ENCODE measurements around the gene DIRAS2.
"Not testable (repeated sequence)": the region's sequence is repeated elsewhere in the genome, so short reads cannot be mapped to it uniquely, and the experiment has no call there.

Gene DIRAS2, protein sequence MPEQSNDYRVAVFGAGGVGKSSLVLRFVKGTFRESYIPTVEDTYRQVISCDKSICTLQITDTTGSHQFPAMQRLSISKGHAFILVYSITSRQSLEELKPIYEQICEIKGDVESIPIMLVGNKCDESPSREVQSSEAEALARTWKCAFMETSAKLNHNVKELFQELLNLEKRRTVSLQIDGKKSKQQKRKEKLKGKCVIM

DNA sequence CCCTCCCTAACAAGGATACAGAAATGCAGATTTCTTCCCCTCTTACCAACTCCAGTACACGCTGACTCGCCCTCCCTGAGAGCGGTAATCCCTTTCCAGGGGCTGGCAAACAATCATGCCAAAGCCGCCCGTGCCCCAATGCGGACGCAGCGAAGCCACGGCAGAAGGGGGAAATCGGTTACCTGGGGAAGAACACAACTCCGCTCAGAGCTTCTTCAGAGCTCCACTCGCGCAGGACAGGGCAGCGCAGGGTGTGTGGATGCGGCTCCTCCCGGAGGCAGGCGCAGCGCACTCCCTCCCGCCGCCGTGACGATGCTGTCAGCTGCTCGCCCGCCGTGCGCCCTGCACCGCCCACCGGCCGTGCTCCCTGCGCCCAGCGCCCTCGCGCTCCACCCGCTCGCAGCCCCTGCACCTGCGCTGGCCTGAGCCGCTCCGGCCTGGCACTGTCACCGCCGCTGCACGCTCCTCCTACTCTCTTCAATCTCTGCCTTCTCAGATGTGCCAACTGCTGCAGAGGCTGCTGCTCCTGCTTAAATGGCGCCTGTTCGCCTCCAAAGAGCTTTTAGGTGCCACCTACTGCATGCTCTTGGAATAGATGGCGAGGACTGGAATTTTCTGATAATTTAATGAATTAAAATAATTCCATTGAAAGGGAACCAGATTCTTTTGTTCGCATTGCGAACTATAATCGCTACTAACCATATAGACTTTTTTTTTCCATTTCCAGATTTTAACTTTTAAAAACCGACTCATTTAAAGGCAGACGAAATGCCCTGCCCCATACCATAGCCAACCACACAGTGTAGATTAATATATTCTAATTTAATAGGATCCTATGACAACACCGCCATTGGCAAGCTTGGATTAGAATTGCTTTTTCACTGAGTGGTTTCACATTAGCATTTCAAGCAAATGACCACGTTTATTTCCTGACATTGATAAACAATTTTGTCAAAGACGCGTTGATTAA lies at the start of gene DIRAS2:
Gene DIRAS2, minus strand, starts transcription at position 255 of the 970 bp plus-strand sequence. CDS start 28,997 bp downstream, outside the sequence.
- DNase-seq, result peak; percentile 77 to 87

DNA sequence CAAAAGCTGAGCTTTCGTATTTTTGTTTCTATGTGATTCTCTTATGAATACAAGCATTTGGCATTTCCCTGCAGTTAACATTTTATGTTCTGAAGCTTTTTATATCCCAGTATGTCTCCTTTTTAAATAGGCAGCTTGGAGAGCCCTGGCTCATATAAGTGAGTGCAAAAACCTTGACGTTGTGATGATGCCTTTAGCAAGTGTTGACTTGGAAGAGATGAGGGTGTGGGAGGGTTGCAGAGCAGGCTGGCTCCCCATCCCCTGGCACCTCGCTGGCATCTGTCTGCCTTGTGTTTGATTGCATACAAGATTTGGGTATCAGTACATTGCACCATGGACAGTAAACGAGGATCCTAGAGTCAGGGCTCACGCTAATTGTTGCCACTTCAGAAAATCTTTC lies 42.1 kb upstream of the DIRAS2 start:
- peak in 1 of 2 donors; percentile 39 for DNase-seq

DNA sequence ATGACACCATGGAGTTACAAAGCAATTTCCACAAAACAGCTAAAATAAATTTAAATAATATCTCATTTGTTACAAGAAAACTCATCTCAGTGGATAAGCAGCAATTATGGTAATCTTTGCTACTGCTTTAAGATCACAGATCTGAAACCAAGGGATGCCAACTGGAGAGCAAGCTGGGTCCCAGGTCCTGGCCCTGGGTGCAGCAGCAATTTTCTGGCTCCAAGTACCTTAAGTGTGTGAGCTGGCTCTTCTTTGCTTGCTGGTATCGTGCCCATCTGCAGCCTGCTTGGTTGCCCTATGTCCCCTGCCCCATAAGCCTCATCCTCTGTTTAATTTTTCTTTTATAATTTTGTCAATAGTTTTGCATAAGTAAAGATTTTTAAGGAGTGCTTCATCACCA lies 41.5 kb upstream of the DIRAS2 start:
- no peak for DNase-seq

DNA sequence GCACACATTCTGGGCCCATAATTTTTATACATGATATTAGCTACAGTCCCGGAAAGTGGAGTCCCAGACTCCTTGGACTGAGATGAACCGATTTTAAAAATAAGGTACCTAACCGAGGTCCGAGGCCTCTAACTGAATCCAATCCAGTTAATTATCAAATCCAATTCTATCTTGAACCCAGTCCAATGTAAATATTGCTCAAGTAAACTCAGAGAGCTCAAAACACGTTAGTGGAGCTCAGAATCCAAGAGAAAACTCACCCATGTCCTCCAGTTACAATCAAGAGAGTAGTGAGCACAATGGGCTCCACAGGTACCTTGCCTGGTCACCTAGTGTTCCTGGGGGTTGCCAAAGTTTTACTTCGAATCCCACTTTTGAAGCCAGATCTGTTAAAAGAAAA lies 37.9 kb upstream of the DIRAS2 start:
- DNase-seq, result no peak

DNA sequence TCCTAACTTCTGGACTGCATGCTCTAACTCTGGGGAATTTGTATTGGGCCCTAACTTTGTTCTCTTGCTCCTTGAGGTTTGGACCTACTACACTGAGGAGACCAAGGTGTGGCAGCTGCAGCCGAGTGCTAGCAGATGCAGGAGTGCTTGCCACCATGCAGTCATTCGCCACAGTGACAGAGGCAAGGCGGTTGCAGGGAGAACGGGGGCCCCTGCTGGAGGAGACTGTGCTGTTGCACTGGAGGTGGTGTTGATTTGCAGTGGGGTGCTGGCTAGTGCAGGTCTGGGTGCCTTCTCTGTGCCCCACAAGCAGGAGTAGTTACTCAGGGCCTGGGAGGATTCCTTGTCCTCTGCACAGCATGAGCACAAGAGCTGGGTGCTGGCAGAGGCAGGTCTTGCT lies 22.4 kb upstream of the DIRAS2 start:
- no peak for DNase-seq

DNA sequence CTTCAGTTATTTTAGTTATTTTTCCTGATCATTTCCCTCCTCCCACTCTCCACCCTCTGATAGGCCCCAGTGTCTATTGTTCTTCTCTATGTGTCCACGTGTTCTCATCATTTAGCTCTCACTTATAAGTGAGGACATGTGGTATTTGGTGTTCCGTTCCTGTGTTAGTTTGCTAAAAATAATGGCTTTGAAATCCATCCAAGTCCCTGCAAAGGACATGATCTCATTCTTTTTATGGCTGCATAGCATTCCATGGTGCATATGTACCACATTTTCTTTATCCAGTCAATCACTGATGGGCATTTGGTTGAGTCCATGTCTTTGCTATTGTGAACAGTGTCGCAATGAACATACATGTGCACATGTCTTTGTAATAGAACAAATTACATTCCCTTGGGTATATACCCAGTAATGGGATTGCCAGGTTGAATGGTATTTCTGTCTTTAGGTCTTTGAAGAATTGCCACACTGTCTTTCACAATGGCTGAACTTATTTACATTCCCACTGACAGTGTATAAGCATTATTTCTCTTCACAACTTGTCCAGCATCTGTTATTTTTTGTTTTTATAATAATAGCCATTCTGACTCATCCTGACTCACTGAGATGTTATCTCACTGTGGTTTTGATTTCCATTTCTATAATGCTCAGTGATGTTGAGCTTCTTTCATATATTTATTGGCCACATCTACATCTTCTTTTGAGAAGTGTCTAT lies 17.2 kb upstream of the DIRAS2 start:
- no peak for DNase-seq

DNA sequence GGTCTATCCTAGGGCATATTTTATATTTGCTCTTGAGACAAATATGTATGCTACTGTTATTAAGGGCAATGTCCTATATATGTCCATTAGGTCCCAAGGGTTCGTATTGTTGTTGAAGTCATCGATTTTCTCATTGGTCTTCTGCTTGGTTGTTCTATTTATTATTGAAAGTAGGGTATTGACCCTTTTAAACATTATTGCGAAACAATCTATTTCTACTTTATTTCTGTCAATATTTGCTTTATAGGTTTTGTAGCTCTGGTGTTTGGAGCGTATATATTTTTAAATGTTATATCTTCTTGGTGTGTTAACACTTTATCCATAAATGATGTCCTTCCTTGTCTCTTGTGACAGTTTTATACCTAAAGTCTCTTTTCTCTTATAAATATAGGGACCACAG lies 16.2 kb upstream of the DIRAS2 start:
- DNase-seq, result no peak

DNA sequence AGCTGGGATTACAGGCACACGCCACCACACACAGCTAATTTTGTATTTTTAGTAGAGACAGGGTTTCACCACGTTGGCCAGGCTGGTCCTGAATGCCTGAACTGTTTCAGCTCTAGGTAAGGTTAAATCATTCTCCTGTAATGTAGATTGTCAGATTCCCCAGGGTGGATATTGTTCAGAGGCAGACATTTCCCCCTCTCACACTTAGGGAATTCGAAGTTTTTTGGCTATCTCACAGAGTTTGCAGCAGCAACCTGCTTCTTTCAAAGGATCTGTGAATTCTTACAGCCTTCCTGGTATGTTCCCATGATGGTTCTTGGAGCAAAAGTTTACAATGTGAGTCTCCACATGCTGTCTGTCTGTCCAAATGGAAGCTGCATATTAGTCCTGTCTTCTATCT lies 15.6 kb upstream of the DIRAS2 start:
- DNase-seq, result no peak

DNA sequence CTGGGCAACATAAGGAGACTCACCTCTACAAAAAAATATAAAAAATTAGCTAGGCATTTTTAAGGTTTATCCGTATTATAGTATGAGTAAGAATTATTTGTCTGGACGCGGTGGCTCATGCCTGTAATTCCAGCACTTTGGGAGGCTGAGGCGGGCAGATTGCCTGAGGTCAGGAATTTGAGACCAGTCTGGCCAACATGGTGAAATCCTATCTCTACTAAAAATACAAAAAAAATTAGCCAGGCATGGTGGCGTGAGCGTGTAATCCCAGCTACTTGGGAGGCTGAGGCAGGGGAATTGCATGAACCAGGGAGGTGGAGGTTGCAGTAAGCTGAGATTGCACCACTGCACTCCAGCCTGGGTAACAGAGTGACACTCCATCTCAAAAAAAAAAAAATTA lies 14.3 kb upstream of the DIRAS2 start:
- not testable (repeated sequence) for DNase-seq

DNA sequence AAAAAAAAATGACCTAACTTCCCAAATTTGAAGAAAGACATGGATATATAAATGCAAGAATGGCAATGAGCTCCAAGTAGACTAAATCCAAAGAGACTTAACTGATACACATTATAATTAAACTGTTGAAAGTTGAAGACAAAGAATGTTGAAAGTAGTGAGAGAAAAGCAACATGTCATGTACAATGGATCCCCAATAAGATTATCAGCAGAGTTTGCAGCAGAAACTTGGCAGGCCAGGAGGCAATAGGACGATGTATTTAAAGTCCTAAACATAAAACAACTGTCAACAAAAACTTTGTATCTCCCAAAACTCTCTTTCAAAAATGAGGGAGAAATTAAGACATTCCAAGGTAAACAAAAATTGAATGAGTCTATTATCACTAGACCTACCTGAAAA lies 8.6 kb upstream of the DIRAS2 start:
- DNase-seq, result no peak

DNA sequence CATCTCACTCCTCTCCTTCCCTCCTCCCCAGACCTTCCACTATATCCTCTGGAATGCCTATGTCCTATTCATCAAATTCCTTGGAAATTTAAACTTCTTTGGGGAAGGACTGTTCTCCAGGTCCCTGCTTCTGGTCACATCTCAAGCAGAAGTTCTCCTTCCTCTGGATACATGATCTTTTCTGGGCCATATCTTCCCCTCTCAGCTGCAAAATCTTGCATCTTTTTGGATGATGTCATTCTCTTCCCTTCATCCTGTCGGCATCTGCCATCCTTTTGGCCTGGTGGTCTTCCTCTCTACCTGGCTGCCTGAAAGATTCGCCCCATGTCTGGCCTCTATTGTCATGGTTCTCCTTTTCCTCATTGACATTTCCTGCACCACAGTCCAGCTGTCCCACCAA lies 5.2 kb upstream of the DIRAS2 start:
- DNase-seq, result no peak

DNA sequence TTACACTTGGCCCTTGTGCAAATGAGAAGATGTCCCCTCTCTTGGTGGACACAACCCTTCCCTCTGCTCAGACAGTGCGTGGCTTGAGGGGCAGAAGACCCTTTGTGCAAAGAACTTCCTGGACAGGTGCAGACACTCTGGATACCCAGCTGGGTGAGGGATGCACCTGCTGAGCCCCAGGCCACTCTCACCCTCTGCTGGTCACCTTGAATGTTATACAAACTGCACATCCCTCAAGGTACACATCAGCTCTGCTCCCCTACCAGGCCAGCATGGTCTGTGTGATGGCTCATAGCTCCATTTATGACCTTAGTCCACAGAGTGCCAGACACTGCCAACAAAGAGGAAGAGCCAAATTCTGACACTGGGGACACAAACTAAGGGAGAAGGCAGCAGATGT lies 3.1 kb upstream of the DIRAS2 start:
- DNase-seq, result no peak

DNA sequence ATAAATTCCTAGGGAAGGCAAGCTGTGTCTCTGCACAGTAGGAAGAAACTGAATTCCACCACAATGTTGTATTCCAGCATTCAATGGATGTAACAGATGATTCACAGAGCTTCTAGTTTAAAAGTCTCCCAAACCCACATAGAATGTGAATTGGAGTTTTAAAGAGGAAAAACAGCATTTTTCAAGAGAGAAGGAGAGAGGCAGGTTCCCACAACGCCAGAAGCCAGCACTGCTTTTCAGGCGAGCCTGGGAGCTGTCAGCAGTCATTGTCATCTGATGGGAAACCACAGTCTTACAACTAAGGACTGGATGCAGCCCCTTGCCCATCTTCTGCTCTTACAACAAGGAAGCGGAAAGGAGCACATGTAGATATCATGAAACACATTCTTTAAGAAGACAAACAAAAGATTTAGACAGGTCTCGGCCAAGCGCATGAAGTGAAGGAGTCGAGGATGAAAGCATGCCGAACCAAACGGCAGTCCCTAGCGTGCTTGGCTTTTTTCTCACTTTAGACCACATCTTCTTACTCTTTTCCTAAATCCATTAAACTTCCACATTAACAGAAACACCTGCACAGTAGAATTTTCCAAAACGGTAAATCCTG lies 638 bp downstream of the DIRAS2 start:
- peak in 1 of 2 donors; percentile 34 for DNase-seq

DNA sequence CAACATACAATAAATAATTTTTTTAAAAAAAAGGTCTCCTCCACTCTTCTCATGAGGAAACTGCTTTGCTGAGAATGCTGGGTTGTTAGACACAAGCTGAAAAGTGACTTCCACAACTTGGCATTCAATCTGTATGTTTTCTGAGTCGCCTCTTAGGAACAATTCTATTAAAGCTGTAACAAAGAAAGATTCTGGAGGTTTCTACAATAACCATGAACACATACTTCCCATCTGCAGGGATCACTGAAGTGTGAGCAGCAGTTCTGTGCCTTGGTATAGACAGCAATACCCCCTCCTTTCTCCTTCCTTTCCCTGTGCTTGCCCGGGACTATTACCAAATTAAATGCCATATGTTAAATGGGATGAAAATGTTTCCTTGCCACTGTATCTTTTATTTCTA lies 1.5 kb downstream of the DIRAS2 start:
- DNase-seq, result no peak

DNA sequence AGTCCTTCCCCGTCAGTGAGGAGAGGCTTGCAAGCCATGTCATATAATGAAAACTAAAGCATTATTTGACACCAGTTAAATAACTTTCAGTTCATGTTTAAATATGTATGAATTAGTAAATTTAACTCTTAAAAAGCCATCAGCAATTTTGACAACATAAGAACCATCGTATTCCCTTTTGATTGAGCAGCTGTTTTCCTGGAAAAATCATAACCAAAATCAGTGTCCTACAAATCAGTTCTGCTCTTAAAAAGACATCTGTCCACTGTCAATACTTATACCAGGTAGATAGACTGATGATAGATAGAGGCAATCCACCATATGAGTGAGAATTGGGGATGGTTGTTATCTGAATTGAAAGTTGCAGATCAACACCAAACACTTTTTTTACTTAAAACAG lies 2.3 kb downstream of the DIRAS2 start:
- DNase-seq, result no peak

DNA sequence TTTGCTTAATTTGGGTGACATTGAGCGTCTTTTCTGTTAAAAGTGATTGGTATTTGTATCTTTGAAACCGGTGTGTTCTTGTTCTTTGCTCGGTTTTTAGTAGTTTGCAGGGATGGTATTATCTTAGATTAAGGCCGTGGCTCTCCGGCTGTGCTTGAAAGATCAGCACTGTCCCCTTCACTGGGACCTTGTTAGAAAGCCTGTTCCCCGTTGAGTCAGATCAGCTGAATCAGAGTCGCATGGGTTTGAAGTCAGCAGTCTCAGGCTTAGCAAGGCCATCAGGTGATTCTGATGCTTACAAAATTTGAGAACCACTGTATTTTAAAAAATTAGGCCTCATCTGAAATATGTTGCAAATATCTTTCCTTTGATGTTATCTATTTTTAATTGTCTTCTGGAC lies 5.0 kb downstream of the DIRAS2 start:
- no peak for DNase-seq

DNA sequence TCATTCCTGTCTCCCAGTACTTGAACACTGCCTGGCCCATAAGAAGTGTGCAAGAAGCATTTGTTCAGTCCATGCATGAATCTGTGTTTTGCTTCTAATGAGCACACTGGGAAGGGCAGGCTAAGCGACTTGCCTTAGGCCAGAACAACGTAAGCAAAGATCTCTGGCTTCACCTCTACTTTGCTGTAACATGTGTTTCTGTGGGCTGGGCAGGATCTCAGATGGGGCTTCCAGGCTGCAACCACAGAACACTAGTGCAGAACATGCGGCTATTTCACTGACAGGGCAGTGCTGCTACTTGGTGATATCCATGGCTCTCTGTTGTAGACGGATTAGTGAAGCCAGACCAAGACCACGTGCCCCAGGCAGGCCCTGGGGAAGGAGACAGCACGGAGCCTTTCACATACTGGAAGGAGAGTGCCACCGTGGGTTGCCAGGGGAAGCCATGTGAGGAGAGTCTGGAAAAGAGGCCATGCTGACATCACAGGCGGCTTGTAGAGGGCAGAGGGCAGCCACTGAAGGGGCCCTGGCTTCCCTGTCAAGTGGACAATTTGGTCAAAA lies 9.9 kb downstream of the DIRAS2 start:
- DNase-seq, result no peak

DNA sequence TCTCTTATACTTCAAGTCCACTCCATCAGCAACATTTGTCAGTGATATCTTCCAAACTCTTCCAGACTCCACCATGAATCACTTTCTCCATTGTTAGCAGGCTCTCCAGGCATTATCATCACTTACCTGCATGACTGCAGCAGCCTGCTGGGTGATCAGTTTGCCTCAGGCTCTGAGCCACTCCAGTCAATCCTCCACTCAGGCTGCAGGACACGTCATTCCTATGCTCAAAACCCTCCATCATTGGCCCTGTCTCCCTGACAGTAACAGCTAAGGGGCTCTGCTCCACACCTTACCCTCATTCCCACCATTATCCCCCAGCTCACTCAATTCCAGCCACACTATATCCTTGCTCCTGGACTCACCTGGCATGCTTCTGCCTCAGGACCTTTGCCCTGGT lies 10.7 kb downstream of the DIRAS2 start:
- DNase-seq, result no peak

DNA sequence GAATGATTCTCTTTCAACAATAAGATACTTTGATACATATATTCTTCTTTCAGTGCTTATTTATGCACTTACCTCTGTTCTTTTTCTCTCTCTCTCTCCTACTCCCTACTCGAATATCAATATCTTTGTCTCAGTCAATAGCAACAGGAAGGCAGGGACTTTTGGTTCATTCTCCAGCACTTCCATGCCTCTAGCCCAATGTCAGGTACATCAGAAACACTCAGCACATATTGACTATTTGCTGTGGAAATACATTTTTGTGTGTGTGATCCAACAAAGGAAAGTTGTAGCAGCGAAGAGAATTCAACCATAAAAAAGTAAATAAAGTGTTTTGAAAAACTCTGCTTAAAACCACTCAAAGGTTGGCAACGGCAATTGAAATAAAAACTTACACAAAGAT lies 12.6 kb downstream of the DIRAS2 start:
- DNase-seq, result no peak

DNA sequence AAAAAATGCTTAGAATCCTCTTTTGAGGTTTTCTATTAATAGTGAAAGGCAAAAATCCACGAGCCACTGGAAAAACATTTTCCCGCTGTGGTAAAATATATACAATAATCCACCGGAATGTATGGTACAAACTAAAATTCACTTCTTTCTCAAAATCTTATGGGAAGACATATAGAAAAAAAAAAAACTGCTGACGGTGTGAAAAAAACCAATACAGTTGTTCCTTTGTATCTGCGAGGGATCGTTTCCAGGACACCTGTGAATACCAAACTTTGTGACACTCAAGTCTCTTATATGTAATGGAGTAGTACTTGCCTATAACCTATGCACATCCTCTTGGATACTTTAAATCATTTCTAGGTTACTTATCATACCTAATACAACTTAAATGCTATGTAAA lies 13.3 kb downstream of the DIRAS2 start:
- DNase-seq, result no peak

DNA sequence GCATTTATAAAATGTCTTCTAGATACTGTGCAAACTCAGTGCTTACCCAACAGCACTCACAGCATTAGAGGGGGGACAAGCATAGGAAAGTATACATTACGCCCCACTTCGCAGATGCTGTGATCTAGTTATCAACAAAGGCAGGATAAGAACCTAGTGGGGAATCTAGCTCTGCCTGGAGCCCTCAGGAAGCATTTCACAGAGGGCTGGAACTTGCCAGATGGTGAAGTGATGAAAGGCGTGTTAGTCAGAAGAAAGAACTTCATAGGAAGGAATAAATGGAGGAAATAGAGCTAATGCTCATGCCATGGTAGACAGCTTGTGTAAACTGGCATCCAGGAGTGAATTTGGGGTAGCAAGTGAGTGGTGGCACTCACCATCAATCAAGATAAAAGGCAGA lies 25.8 kb downstream of the DIRAS2 start:
- DNase-seq, result no peak

DNA sequence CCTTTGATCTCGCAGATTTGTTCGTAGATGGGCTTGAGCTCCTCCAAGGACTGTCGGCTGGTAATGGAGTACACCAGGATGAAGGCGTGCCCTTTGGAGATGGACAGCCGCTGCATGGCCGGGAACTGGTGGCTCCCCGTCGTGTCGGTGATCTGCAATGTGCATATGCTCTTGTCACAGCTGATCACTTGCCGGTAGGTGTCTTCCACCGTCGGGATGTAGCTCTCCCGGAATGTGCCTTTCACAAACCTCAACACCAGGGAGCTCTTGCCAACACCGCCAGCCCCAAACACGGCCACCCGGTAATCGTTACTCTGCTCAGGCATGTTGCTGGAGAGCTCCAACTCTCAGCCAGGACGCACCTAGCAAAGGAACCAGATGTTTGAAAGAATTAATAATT lies 29.1 kb downstream of the DIRAS2 start:
- DNase-seq, result no peak

DNA sequence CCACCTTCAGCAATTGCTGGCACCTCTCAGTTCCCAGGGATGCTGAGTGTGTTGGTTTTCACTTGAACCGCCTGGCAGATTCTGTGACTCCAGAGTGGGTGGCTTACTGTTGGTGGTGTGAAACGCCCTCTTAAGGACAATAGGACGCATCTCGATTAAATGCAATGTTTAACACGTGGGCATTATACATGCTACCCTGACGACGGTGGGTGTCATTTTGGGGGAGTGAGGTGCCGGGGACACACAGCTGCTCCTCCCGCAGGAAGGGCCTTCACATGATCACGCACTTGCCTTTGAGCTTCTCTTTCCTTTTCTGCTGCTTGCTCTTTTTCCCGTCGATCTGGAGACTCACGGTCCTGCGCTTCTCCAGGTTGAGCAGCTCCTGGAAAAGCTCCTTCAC lies 29.7 kb downstream of the DIRAS2 start:
- no peak for DNase-seq
